Fibroblast of peridontal ligament (primary cell): ENCODE data around the gene KLHDC7A.

Source experiments
- DNase-seq: peaks from one replicate; pipeline ENCODE4 v3.0.0-alpha.2; 2010; ENCODE audit errors: extremely low read depth

KLHDC7A gene

DNA sequence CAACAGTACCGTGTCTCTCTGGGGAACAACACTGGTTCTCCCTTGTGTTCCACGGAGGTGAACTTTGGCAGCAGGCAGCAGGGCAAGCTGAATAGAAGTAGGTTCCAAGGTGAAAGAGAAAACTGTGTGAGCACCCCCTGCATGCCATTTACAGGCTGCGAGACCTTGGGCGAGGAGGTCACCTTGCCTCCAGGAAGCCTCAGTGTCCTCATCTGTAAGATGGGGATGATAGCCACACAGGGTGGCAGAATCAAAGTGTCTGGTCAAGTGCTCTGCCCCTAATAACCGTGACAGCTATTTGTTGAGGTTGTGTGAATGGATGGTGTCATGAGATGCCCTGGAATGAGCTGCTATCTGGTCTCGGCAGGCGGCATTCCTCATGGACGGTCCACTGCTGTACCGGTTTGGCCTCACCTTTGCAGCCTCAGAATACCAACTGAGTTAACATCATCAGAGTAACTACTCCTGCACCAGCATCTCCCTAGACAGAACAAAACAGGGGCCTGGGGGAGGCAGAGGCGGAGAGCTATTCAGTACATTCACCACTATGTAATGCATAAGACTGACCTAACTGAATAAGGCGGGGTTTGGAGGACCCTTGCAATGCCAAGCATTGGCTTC lies 7.4 kb upstream of the KLHDC7A start:
- DNase-seq, result no peak

DNA sequence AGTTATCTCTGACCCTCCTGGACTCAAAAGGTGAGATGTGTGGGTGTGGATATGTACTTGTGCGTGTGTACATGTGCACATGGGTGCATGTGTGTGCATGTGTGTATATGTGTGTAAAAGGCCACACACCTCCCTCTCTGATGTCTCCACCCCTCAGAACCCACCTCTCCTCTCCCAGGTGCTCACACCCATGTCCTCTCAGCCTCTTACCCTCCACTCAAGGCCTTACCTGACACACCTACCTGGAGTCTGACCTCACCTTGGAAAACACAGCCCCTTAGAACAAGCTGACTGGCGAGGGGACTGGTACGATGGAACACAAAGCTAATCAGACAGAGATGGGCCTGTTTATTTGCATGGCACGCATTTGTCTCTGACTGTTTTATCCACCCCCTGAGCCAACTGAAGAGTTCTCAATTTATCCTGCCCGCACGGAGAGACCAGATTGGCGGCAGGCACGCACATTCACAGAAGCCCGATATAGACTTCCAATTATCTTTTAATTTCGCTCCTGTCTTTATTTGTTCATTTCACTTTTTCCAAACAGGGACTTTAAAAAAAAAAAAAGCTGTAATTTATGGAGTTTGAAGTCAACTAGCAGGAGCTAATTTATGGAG lies 6.1 kb upstream of the KLHDC7A start:
- DNase-seq, result no peak

DNA sequence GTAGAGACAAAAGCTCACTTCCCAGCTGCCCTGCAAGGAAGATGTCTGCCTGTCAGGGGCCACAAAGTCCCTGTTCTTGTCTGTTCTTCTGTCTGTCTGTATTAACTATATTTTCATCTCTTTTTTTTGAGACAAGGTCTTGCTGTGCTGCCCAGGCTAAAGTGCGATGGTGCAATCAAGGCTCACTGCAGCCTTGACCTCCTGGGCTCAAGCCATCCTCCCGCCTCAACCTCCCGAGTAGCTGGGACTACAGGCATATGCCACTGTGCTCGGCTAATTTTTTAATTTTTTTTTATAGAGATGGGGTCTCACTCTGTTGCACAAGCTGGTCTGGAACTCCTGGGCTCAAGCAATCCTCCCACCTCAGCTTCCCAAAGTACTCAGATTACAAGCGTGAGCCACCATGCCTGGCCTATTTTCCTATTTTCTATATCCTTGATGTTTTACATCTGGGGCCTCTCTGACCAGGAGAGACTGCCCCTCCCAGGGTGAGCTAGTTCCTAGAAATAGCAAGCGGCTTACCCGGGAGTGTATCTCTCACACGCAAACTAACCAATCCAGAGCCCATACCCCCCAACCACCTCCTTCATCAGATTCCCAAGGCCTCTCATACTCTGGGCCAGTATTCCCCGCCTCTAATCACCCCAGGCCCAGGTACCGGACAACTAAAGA lies 5.4 kb upstream of the KLHDC7A start:
- DNase-seq, result no peak

DNA sequence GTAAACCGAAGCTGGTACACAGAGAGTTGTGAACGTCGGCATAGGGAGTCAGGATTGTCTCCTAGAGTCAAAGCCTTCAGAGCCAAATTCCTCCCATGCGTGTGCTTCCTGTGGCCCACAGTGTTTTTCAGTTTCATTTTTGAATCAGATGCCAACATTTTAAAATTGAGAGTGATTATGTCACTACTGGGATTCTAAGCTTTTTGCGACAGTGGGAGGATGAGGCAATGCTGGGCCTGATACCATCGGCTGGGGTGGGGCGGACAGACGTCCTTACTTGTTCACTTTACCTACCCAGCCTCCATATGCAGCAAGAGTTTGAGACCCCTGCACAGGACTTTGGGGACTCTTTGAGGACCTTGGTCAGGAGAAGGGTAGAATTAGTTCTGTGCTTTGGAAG lies 1.3 kb upstream of the KLHDC7A start:
- DNase-seq, result no peak

DNA sequence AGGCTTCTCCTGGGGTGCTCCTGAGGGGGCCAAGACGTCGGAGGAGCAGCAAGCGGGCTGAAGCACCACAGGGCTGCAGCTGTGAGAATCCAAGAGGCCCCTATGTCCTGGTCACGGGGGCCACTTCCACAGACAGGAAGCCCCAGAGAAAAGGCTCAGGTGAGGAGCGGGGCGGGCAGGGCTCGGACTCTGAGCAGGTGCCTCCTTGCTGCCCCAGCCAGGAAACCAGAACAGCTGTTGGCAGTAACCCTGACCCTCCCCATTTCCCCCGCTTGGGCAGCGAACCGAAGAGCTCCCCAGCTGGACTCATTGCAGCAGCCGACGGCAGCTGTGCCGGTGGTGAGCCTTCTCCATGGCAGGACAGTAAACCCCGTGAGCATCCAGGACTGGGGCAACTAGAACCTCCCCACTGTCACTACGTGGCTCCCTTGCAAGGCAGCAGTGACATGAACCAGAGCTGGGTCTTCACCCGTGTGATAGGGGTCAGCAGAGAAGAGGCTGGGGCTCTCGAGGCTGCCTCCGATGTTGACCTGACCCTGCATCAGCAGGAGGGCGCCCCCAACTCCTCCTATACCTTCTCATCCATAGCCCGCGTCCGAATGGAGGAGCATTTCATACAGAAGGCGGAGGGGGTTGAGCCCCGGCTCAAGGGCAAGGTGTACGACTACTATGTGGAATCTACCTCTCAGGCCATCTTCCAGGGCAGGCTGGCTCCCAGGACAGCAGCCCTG lies 625 bp downstream of the KLHDC7A start:
- DNase-seq, result no peak

DNA sequence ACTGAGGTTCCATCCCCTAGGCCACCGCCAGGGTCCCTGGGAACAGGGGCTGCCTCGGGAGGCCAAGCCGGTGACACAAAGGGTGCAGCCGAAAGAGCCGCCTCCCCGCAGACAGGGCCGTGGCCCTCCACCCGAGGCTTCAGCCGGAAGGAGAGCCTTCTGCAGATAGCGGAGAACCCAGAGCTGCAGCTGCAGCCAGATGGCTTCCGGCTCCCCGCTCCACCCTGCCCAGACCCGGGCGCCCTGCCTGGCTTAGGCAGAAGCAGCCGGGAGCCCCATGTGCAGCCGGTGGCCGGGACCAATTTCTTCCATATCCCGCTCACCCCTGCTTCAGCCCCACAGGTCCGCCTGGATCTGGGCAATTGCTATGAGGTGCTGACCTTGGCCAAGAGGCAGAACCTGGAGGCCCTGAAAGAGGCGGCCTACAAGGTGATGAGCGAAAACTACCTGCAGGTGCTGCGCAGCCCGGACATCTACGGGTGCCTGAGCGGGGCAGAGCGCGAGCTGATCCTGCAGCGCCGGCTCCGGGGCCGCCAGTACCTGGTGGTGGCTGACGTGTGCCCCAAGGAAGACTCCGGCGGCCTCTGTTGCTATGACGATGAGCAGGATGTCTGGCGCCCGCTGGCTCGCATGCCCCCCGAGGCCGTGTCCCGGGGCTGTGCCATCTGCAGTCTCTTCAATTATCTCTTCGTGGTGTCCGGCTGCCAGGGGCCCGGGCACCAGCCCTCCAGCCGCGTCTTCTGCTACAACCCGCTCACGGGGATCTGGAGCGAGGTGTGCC lies 1.4 kb downstream of the KLHDC7A start:
- no peak for DNase-seq

DNA sequence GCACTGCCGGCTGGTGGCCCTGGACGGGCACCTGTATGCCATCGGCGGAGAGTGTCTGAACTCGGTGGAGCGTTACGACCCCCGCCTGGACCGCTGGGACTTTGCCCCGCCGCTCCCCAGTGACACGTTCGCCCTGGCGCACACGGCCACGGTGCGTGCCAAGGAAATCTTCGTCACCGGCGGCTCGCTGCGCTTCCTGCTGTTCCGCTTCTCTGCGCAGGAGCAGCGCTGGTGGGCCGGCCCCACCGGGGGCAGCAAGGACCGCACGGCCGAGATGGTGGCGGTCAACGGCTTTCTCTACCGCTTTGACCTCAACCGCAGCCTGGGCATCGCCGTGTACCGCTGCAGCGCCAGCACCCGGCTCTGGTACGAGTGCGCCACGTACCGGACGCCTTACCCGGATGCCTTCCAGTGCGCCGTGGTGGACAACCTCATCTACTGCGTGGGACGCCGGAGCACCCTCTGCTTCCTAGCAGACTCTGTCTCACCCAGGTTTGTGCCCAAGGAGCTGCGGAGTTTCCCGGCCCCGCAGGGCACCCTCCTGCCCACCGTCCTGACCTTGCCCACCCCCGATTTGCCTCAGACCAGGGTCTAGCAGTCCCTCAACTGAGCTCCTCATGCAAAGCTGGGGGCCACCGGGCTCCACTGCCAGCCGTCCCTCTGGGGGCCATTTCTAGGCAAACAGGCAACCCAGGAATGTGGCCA lies 2.1 kb downstream of the KLHDC7A start:
- no peak for DNase-seq

DNA sequence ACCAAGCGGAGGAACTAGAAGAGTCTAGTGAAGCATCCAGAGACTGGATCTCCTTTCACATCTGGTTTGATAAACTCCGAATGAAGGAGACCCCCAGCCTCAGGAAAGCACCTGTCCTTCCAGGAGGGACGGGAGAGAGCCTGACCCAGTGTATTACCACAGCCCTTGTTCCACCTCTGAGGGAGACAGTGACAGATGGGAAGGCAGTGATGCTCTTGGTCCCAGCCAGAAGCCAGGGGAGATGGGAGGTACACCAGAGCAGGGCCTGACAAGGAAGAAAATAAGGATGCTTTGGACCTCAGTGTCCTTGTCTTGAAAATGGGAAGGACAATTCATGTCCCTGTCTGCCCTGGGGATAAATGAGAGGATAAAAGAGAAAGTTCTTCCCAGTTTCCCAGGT lies 3.5 kb downstream of the KLHDC7A start:
- no peak for DNase-seq

DNA sequence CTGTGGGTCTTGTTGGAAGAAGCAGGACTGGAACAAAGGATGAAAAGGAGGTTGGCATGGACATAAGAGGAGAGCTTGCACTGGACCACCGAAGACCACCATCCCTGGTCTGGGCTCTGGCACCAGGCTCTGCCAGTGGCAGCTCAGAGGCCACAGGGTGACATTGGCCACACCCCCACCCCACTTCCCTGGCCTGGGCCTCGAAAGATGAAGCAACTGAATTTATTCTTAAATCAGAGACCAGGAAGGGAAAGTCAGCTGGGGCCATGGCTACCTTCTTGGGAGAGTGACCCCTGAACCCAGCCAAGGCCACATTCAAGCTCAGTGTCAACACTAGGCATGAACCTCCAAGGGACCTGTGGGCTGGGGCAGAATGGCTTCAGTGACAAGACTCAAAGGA lies 4.0 kb downstream of the KLHDC7A start:
- no peak for DNase-seq

DNA sequence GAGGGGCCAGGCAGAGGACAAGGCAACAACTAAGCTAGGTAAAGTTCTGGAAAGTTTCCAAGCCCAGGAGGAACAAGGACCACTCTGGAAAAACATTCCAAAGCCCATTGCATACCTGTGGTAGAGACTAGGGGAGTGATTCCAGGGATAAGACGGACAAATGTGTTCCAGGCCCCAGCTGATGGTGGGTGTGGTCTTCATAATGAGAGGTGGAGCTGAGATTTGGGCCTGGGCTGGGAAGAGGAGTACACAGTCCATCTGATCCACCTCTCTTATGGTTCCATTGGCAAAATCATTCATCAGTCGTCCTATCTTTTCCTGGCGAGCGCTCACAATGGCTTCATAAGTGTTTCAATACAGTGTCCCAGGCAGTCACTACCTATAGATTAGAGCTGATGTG lies 4.5 kb downstream of the KLHDC7A start:
- no peak for DNase-seq

DNA sequence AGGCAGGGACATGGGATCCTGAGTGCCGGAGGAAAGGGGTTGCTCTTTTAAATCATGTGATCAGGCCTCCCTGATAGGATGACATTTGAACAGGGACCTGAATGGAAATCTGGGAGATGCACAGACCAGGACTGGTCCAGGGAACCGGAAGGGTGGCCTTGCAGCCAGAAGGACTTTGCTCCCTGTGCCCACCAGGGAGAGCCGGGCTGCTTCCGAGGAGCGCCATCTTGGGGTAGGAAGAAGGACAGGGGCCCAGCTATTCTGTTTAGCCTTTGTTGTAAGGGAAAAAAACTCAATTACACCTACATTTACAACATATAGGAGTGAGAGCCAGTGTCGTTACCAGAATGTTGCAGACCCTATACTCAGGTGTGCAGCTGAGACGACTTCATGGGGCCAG lies 5.5 kb downstream of the KLHDC7A start:
- DNase-seq, result no peak

DNA sequence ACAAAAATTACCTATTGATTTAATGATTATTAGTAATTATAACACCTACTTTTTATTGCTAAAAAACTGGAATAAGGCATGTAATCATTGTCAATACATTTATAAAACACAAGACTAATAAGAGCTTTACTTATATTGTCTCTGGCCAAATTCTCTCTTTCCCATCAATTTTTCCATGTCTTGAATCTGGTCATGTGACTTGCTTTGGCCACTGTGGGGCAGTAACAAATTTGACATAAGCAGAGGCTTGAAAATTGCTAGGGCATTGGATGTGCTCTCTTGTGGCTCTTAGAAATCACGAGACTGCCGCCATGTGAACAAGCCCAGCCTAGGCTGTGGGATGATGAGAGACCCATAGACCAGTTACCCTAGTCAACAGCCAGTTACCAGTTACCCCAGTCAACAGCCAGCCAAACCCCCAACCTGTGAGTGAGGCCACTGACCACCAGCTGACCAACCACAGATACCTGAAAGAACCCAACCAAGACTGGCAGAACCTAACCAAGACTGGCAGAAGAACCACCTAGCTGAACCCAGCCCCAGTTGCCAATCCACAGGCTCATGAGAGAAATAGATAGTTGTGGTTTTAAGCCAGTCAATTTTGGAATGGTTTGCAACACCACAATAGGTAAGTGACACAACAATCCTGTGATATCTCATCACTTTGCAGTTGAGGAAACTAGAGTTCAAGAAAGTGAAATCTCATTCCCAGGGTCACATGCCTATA lies 8.8 kb downstream of the KLHDC7A start:
- no peak for DNase-seq

DNA sequence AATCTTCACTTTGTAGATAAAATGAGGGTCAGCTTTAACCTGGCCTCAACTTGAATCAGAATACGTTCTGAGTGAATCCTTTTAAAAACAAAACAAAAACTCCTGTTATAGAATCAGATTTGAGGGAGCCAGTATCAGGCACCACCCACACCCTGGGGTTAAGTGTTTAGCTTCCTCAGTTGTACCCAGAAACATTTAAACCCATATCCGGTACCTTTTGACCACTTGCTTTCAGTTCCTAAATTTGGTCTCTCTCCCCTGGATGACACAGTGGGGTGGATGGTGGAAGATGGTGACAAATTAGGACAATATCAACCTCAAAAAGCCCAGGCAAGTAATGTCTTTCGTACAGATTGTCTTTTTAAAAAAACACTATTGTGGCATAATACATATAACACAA lies 10.4 kb downstream of the KLHDC7A start:
- no peak for DNase-seq

DNA sequence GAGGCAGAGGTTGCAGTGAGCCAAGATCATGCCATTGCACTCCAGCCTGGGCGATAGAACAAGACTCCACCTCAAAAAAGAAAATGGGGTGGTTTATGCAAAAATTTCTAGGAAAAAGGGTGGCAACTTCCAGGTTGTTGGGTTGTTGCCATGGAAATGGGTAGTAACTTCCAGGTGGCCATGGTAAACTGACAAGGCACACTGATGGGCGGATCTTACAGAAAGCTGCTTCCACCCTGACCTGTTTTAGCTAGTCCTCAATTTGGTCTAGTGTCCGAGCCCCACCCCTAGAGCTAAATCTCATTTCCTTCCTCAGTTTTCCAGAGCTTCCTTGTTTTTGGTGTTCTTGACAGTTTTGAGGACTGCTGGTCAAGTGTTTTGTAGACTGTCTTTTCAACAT lies 13.6 kb downstream of the KLHDC7A start:
- DNase-seq, result no peak

DNA sequence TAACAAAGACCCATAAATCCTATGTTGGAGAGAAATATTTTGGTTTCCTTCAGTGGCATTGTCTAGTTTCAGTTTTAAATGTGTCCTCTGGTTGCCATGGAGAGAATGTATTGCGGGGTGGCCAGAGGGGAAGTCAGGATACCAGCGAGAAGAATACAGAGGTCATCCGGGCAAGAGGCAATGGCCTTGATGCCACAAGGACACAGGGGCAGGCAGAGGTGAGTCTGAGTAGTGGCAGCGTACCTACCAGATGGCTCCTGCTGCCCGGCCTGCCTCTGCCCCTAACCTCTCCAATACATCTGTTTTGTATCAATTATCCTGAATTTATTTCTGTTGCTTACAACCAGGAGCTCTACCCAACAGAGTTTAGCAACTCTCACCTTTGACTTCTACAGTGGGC lies 14.9 kb downstream of the KLHDC7A start:
- no peak for DNase-seq

DNA sequence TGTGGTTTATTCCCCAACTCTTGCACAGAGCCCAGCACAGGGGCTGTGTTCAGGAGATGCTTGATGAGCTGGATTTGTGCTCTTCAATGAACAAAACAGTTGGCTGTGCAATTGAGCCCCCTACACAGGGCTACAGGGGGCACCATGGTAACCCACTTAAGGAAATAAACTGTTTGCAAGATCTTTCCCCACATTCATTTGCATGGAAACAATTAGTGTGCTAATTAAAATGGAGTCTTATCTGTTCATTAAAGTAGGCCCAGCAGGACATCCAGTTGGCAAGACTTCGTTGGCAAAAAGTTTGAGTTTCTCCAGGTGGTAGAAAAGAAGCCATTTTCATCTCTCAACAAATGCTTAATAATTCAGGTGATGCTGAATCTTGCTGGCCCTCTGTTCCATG lies 15.3 kb downstream of the KLHDC7A start:
- no peak for DNase-seq

DNA sequence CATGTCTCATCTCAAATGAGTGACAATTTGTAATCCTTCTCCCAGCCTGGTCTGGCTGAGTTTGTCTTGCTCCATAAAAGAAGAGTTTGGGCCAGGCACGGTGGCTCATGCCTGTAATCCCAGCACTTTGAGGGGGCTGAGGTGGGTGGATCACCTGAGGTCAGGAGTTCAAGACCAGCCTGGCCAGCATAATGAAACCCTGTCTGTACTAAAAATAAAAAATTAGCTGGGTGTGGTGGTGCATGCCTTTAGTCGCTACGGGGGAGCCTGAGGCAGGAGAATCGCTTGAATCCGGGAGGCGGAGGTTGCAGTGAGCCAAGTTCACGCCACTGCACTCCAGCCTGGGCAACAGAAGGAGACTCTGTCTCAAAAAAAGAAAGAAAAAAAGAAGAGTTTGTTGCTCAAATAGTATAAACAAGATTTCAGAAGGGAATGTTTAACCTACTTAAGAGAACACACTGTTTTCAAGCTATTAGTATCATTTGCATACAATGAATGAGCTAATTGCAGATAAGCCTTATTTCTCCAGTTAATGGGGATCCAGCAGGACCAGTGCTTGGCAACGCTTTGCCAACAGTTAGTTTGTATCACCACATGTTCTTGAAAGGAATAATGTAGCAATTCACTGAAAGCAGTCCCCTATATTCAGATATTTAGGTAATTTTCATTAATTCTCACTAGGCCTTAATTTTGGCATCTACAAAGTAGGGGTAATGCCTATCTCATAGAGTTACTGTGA lies 15.9 kb downstream of the KLHDC7A start:
- no peak for DNase-seq

DNA sequence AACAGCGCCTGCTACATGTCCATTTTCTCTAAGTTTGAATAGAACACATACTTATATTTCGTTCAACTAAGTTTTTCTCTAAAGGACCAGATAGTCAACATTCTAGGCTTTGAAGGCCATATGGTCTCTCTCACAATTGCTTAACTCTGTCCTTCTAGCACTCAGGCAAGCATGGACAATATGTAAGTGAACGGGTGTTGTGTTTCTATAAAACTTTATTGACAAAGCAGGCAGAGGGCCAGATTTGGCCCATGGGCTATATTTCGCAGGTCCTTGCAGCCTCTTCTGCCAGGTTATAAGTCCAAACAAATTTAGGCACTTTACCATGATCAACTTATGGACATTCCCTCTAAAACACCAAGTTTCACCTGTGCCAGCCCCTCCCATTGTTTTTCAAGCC lies 21.1 kb downstream of the KLHDC7A start:
- no peak for DNase-seq

DNA sequence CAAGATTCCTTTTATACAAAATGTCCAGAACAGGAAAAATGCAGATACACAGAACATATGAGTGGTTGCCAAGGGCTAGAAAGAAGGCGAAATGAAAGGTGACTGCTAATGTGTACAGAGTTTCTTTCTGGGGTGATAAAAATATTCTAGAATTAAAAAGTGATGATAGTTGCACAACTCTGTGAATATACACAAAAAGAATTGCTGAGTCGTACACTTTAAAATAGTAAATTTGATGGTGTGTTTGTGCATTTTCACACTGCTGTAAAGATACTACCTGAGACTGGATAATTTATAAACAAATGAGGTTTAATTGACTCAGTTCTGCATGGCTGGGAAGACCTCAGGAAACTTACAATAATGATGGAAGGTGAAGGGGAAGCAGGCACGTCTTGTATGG lies 23.9 kb downstream of the KLHDC7A start:
- no peak for DNase-seq

DNA sequence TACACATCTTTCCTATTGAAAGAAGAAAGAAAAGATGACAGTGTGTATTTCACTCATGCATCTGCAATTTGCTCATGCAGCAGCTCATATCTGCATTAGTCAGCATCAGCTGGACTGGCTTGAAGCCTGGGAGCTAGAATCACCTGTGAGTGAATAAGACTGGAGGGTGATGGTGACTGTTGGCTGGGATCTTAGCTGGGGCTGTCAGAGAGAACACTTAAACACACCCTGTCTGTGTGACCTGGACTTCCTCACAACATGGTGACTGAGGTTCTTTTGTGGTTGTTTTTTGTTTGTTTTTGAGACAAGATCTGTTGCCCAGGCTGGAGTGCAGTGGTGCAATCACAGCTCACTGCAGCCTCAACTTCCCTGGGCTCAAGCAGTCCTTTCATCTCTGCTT lies 24.9 kb downstream of the KLHDC7A start:
- DNase-seq, result no peak
